NT2/D1 (cell line): Measurements from ENCODE around the gene RYR2.

Experiments used
- YY1 ChIP-seq: IDR thresholded peaks from 2 replicates; pipeline ENCODE4 v1.6.1; 2011; ENCODE audit not compliant: insufficient read length, insufficient read depth
- ZNF274 ChIP-seq: IDR thresholded peaks from 2 replicates; pipeline ENCODE4 v1.6.1; 2011; ENCODE audit warnings: mild to moderate bottlenecking, low read depth, low read length

GRCh38 chr1:237287876-237288521 lies 246.0 kb downstream of the RYR2 start:
- no peak for TF ChIP-seq YY1
- TF ChIP-seq ZNF274 = no peak
